GM19452 (cell line): Measurements from ENCODE around the gene LHX4.

Experiments
- ATAC-seq: cut with Tn5 transposase; IDR thresholded peaks from one replicate; pipeline ENCODE4 v1.9.1; 2021; ENCODE audit not compliant: unreplicated experiment

Gene LHX4

DNA sequence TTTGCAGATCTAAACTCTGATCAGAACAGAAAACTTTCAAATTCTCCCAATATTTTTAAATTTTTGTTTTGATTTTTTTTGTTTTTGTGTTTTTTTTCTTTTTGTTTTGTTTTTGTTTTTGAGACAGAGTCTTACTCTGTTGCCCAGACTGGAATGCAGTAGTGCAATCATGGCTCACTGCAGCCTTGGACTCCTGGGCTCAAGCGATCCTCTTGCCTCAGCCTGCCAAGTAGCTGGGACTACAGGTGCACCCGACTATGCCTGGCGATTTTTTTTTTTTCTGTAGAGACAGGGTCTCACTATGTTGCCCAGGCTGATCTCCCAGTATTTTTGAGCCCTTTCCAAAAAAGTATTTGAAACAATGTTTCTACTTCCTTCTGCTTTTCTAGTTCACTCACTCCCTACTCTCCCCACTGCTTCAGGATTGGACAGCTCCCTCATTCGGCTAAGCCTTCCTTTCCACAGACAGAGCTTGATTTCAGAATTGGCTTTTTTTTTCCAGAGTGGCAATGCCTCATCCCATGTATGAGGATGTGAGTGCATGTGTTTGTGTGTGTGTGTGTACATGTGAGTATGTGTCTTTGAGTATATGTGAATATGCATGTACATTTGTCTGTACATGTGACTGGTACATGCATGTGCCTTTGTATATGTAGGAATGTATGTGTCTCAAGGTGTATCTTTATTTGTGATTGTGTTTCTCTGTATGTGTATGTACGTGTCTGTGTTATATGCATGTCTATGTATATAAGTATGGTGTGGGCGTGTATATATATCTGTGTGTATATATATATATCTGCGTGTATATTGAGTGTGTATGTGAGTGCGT, 11.9 kb downstream of the LHX4 start:
- no peak for ATAC-seq

GRCh38 chr1:180243517-180244221, 13.6 kb downstream of the LHX4 start:
- no peak for ATAC-seq

DNA sequence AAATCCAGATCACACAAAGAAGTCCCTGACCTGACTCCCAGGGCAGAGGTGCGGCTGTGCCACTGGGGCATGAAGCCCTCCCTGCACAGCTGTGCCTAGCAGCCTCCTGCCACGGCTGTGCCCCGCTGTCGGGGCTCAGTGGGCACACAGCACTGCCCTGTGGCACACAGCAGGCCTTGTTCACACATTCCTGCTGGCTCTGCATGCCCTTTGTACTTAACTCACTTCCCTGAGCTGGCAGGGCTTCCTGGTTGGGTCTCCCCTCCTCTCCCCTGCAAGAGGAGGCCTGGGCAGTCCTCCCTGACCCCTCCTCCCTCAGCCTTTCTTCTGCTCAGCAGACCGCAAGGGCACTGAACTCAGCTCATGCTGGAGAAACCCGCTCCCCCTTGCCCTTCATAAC, 14.8 kb downstream of the LHX4 start:
- ATAC-seq, result no peak

- no peak for ATAC-seq
These were observed 16.5 kb downstream of the LHX4 start for GRCh38 chr1:180246579-180246978.

GRCh38 chr1:180247061-180247460, 17.0 kb downstream of the LHX4 start:
- no peak for ATAC-seq

DNA sequence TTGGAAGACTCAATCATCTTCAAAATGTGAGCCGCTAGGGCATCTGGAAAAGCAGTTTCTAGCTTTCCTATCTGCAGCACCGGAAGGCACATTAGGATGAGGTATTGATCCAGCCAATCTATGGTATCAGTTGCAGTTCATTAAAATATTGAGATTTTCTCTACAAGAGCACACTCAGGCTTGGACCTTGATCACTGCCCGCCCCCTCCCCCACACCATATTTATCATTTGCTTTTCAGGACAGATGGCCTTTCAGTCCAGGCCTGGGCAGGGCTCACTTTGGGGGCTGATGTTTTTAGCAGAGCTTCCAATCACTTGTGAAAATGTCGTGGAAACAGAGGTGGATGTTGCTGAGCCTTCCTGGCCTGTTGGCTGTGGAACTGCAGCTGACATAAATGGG, 17.5 kb downstream of the LHX4 start:
- no peak for ATAC-seq

- ATAC-seq, result no peak
These were observed 18.1 kb downstream of the LHX4 start for GRCh38 chr1:180248176-180248575.

GRCh38 chr1:180248731-180249681, 18.9 kb downstream of the LHX4 start:
- ATAC-seq, result no peak

- ATAC-seq, result no peak
These were observed 19.8 kb downstream of the LHX4 start for GRCh38 chr1:180249725-180250498.

DNA sequence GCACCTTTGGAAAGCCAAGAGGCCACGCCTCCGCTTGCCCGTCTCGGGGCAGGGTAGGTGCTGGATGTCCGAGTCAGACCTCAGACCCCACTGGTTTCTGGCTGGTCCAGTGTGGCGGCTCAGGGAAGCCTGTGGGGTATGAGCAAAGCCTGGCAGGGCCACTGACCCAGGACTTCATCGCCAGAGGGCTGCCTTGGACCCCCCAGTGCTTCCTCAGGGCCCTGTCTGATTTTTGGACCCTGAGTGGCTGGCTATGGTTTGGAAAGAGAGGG, 20.4 kb downstream of the LHX4 start:
- no peak for ATAC-seq

DNA sequence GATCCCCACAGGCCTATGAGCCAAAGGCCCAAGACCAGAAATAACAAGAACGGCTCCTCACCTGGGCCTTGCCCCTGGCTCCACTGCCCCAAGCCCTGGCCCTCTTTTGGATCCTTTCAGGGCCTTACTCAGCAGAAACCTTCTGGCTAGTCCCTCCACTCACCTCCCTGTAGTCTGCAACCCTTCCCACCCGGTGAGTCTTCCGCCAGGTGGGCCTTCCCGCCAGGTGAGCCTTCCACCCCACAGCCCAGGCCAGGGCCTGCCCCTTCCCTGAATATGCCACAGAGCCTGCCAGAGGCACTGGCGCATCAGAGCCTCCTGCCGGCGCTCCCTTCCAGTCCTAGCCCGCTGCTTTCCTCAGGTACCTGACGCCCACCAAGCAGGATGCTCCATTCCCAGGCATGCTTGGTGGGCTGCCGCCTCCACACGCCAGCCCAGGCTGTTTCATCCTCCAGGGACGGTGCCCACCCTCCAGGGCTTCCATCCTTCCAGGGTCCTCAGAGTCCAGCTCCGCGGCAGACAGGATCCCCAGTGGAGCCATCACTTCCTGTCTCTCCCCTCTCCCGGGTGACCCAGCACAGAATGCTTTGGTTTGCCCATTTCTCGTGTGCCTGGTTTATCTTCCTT, 20.9 kb downstream of the LHX4 start:
- no peak for ATAC-seq

DNA sequence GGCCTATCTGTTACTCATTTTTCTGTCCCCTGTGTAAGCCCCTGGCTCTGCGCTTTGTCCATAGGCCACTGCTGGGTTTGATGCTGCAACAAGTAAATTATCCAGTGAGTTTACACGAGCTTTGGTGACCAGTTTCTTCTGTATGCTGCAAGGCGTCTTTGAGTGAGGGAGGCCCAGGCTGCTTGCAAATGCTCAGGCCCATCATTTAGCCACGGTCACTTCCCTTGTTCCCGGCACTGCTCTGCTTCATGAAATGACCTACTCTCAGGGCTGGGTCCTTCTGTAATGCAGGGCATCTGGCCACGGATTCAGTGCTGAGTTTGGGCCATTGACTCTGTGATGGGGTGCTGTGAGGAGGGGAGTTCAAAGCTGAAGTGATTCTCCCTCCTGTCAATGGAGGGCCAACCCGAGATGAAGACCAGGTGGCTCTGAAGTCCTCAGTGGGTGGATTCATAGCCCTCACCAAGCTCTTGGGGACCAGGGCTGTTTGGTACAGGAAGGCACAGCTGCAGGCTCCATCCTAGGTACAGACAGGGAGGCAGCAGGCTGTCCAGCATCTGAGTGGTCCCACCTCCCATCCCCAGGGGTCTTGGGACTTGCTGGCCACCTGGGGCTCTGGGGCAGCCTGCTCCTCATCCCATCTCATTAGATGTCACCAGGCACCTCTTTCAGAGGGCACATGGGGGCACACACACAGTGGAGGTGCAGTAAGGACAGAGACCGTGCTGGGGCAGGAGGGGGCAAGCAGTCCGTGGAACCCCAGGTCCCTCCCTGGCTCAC, 21.7 kb downstream of the LHX4 start:
- no peak for ATAC-seq

DNA sequence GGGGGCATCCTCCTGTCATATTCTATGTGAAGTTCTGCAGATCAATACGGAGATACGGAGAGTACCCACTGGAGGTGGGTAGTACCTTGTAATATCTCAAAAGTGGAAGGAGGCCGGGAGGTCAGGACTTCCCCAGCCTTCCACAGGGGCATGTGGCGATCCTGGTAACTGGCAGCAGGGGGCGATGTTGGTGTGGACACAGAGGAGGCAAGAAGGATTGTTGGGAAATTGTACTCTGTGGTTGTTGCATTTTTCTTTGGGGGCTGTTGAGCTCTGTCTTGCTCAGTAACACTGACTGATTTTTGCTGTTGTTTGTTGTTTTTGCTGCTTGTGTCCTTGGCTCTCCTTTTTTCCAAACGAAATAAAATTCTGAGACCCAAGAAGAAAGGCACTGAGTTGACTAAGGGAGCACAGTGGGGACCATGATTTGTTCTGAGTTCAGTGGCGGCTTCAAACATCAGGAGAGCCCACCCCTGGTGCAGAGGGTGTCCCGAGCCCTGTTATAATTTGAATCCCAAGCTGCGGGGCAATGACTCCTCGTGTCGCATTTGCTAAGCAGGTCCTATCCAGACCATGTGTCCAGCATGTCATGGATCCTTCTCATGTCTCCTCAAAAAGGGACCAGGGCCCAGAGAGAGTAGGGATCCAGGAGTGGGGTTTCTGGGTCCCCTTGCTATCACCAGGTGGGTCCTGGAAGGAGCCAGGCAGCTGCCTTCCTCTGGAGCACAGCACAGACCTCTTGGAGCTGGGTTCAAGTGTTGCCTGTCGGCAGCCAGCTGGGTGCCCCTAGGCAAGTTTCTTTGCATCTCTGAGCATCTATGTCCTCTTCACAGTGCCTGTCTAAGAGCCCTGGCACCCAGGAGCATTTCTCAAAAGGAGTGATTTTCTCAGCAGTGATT, 22.8 kb downstream of the LHX4 start:
- ATAC-seq, result peak; percentile 82

- ATAC-seq, result no peak
These were observed 23.8 kb downstream of the LHX4 start for GRCh38 chr1:180253585-180254495.

DNA sequence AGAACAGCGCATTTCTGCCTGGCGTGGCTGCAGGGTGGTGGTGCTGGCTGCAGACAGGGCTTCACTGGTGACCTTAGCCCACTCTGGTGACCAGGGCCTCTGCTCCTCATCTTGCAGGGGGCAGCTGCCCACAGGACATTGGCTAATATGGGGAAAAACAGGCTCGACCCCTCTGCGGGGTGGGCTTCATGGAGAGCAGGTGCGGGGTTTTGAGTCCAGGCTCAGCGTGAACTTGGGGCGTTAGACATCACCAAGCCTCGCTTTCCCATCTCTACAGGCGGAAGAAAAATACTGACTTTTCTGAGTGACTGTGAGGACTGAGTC, 24.4 kb downstream of the LHX4 start:
- no peak for ATAC-seq

DNA sequence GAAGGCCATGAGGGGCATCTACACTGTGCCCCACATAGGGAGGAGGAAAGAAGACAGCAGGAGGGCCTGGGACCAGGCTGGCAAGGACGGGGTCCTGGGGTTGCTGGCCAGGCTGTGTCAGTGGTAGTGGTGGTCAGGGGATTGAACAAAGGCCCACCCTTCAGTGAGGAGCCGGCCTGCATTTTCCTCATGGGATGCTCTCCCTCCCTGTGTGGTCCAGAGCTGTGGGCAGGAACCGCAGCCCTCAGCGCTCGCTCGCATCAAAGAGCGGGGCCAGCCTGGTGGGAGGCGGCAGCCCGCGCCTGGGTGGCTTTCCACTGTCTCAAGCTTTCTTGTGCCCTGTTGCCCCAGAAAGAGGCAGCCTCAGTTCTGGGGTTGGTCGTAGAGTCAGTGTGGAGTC, 24.8 kb downstream of the LHX4 start:
- no peak for ATAC-seq

DNA sequence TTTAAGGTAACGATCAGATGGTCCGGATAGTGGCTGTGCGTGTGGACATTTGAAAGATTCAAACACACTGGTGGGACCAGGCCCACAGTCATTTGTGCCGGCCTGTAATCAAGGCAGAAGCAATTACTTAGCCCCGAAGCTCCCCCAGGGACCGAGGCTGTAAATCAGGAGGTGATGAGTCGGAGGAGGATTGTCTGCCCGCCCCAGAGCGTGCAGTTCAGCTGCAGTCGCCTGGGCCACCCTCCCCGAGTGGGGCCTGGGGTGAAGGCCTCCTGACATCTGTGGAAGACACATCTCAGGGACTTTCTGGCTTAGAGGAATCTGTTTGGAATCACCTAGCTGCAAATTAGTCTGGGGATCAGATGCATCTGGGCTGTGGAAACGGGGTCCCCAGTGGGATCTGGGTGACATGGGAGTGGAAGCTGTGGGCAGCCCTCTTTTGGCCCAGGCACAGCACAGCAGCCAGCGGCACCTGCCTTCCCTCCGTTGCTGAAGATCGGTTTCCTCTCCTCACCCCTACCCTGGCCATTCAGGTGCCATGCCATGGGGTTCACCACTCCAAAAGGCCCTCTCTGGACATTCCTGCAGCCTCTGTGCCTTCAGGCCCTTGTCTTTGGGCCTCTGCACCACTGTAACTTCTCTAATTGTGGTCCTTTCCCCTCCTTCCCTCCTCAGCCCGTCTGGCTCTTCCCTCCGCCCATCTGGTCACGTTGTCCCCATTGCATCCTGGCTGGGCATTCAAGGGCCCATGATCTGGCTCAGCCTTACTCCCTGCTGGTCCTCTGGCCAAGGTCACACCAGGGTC, 25.7 kb downstream of the LHX4 start:
- ATAC-seq, result no peak
